Occipital lobe (tissue), 2 donors: ENCODE results near the gene TMEM107. TPM values are rescaled to one million over a fixed set of nuclear protein-coding genes. Genes with fewer than 3 reads are reported as not detected.

Experiments
- DNase-seq: peaks from one replicate; lab custom pipeline; 2025; lab: John Stamatoyannopoulos, UW
- total RNA-seq: library from RNA; depleted of rRNA; stranded (reverse); fragments of >200 nt; gene quantifications from one replicate; pipeline ENCODE4 v1.2.3, GENCODE V29; 2014

Gene TMEM107
- total RNA-seq, 1 donor from 2014 or later: 35.9 TPM

DNA sequence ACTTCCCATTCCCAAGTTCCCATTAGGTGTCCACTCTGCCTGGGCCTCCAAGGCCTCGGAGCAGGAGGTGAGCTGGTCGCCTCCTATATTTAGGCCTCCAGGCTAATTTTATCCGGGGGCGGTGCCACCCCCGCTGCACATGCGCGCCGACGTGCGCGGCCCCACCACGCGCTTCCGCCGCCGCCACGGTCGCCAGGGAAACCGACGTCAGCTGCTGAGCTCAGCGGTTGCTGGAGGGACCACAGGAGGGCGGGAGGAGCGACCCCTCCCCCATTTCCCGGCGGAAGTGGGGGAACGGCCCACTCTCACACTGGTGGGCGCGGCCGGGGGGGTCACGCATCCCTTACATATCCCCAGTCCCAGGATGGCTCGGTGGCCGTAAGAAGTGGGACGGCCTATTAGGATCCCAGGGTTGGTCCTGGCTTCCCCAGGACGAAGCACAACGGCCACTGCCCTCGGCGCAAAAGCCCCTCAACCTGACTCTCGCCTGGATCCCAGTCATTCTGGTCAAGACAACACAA is 25.0 kb downstream of the TMEM107 start:
- peak; percentile 79 for DNase-seq

DNA sequence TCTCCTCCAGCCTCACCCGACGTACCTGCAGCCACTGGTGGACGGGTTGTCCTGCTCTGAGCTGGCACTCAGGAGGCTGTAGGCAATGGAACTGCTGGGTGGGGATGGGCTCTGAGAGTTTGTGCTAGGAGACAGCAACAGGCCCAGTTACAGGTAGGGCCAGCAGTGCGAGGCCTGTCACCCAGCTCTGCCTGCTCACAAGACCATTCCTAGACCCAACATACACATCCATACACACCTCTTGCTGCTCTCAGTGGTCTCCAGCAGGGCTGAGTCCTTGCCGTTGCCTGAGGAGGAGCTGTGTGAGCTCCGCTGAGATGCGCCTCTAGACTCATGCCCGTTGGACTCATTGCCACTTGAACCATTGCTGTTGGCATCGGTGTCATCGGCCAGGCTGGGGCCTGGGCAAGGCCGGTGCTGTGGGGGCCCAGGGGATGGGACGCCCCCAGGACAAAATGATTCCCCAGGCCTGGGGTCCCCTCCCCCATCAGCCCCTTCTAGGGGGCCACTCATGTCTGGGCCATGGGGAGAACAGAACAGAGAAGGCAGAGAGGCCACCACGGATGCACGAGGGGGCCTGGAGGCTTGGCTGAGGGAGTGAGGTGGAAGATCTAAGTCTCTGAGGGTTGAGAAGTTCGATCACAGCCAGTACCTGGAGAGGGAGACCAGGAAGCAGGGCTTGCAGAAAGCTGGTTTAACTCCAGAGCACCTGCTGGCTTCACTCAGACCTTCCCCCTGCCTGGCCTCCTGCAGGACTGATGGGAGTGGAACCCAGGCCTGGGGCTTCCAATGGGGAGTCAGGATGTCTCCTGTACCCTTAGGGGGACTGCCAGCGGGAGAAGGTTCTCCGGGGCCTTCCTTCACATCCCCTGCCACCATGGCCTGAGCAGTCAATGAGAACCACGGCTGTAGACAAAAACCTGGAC is 25.7 kb downstream of the TMEM107 start:
- DNase-seq: no peak

GRCh38 chr17:8149419-8150193 is 26.6 kb downstream of the TMEM107 start:
- DNase-seq: no peak

- DNase-seq: no peak
These were observed 27.6 kb downstream of the TMEM107 start for GRCh38 chr17:8148560-8148959.

- DNase-seq: no peak
These were observed 28.3 kb downstream of the TMEM107 start for GRCh38 chr17:8147805-8148404.

GRCh38 chr17:8147141-8147804 is 28.9 kb downstream of the TMEM107 start:
- DNase-seq: no peak

DNA sequence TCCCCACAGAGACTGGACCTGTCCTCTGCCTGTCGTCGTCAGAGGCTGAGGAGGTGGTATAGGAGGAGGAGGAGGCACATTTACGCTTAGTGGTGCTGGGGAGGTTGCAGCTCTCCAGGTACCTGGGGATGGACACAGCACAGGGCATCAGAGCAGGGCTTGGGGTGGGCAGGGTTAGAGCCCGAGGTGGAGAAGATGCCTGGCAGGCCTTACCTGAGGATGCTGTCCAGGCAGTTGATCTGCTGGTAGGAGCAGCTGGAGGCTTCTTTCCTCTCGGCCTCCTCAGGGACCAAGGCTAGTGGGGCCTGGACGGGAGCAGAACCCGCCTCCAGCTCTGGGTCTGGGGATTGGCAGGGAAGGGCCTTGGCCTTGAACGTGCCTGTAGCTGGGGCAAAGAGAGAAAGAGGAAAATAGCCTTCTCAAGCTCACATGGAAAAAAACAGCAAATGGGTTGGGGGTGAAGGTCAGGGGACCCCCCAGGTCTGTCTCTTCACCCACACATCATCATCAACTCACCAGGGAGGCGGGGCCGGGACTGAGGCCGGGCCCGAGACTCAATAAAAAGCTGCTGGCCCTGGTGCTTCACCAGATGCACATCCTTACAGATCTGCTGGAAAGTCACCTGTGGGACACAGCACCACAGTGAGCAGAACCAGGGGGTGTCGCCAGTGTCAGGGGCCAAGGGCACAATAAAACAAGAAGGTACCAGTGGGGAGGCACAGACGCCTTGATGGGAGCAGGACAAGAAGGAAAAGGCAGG is 29.6 kb downstream of the TMEM107 start:
- no peak for DNase-seq

DNA sequence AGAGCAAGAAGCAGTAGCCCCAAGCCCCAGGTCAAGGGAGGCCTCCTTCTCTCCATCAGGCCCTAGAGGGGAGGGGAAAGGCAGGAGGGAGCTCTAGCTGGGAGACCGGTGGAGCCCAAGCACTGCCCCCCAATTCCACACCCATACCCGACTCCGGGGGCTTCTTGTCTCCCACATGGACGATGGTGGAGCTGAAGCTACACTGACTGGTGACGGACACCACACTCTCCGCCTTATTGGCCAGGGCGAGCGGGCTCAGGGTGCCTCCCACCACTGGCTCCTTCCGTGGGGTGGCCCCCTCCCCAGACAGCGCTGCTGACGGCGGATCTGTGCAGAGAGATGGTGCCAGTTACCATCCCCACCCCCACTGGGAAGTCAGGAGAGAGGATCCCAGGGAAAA is 30.4 kb downstream of the TMEM107 start:
- no peak for DNase-seq

GRCh38 chr17:8144401-8145231 is 31.6 kb downstream of the TMEM107 start:
- DNase-seq: no peak

DNA sequence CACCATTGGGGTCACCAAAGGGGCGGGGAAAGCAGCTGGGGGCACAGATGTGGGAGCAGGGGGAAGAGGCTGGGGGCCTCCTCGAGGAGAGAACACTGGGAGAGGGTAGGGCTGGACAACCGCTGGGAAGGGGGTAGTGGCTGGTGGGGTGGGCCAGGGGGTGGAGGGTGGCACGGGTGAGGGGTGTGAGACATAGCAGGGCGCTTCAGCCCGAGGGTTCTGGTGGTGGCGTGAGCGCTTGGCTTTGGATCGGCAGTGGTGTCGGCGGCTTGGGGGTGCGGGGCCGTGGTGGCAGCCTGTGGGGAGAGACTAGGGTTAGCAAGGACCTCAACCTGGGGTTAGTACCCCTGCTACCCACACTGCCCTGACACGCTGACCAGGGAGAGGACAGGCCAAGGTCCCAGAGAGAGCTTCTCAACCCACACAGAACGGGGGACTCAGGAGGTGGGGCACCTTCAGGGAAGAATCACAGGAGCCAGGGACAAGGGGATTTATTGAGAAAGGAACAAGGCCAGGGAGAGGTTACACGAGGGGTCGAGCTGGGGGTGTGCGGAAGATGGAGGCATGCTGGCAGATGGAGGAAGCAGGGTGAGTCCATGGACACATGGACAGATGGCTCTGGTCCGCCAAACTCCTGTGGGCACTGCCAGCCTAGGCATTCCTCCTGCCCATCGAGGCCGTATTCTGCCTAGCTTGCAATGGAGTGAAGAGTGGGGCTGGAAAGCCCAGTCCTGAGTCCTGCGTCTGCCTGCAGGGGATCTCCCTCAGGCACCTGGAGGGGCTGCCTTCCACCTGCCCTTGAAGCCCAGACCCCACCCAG is 32.4 kb downstream of the TMEM107 start:
- no peak for DNase-seq

DNA sequence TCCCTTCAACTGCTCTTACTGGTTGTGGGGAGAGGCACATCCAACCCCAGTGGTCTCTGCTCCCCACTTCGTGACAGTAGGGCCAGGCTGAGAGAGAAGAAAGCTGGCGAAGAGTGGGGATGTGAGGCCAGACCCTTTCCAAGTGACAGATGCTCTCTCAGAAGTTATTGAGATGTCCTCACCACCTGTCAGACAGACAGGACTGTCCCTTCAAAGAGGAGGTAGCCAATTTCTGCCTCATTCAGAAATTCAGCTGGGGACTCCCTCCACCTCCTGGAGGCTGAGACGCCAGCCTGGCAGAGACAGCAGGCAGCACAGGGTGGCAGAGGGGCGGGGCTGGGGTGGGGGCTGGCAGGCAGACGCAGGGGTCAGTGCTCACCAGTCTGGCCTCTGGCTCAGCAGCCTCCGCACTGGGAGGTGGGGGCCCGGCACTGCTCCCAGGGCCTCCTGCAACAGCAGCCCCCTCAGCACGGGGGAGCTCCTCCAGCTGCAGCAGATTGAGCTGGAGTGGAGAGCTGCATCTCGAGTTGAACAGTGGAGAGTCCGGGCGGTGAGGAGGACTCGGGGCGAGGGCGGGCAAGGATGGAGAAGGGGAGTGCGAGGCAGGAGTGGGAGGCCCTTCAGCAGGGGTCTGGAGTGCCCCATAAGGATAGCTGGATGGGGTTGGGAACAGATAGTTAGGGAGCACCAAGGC is 33.1 kb downstream of the TMEM107 start:
- DNase-seq: no peak

- DNase-seq: no peak
These were observed 33.9 kb downstream of the TMEM107 start for GRCh38 chr17:8142158-8142886.

- DNase-seq: no peak
These were observed 34.4 kb downstream of the TMEM107 start for GRCh38 chr17:8141741-8142140.

DNA sequence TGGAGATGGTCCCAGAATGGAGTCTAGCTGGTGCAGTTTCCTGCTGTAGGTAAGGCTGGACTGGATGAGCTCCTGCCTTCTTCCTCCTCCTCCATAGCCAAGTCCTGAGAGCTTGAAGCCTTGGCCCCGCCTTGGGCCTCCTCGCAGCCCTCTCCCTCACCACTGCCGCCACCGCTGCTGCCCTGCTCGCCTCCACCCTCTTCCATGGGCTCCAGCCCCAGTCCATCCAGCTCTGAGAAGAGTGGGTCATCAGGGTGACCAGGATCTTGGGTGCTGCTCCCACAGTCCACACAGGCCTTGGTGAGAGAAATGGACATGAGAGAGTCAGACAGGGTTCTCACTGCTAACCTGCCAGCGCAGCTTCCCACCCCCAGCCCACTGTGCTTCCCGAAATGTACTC is 35.1 kb downstream of the TMEM107 start:
- no peak for DNase-seq

GRCh38 chr17:8140065-8141029 is 35.8 kb downstream of the TMEM107 start:
- no peak for DNase-seq

- peak; percentile 88 for DNase-seq
These were observed 37.4 kb downstream of the TMEM107 start for GRCh38 chr17:8138672-8139371.
